HG03469 (cell line): Measurements from ENCODE around the gene SNX8.
A peak's percentile ranks its signal among the peaks of the same experiment; 100 is the strongest.
"Not testable (repeated sequence)": the region's sequence is repeated elsewhere in the genome, so short reads cannot be mapped to it uniquely, and the experiment has no call there.

Experiments used
- ATAC-seq: cut with Tn5 transposase; IDR thresholded peaks from one replicate; pipeline ENCODE4 v1.9.1; 2021; ENCODE audit warnings: mild to moderate bottlenecking, moderate library complexity, moderate number of reproducible peaks; ENCODE audit not compliant: unreplicated experiment

Gene SNX8

DNA sequence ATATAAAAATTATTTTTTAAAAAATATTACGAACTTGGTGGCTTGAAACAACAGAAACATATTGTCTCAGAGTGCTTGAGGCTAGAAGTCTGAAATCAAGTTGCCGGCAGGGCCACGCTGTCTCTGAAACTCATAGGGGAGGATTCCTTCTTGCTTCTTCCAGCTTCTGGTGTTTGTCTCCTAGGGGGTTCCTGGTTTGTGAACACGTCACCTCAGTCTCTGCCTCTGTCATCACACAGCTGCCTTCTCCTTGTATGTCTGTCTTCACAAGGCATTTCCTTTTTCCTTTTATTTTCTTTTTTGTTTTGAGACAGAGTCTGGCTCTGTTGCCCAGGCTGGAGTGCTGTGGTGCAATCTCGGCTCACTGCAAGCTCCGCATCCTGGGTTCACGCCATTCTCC is 12.7 kb upstream of the SNX8 start:
- ATAC-seq: no peak

DNA sequence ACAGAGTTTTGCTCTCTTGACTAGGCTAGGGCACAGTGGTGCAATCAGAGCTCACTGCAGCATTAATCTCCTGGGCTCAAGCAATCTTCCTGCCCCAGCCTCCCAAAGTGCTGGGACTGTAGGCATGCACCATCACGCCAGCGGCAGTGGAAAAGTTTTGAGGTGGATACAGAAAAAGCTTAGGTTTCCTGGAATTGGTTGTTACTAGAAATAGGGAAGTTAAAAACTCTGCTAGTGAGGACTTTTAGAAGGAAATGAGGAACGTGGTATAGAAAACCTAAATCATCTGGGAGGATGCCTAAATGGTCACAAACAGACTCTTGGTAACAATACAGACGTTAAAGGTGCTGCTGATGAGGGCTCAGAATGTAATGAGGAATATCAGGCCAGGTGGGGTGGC is 10.9 kb upstream of the SNX8 start:
- ATAC-seq: no peak

DNA sequence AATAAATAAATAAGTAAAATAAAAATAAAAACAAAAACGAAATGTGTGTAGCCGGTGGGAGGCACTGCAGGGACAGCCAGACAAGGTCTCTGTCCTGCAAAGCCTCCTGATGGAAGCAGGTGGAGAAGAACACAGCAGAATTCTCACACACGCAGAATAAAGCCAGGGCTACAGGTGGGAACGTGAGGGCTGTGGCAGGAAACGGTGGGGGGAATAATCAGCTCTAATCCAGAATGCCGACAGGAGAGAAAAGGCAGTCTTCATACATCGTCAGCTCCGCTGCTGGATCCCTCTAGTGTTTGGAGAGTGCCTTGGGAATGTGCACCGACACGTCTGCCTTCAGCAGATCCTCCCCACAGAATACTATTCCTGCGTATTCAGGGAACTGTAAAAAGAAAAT is 6.8 kb upstream of the SNX8 start:
- ATAC-seq: no peak

DNA sequence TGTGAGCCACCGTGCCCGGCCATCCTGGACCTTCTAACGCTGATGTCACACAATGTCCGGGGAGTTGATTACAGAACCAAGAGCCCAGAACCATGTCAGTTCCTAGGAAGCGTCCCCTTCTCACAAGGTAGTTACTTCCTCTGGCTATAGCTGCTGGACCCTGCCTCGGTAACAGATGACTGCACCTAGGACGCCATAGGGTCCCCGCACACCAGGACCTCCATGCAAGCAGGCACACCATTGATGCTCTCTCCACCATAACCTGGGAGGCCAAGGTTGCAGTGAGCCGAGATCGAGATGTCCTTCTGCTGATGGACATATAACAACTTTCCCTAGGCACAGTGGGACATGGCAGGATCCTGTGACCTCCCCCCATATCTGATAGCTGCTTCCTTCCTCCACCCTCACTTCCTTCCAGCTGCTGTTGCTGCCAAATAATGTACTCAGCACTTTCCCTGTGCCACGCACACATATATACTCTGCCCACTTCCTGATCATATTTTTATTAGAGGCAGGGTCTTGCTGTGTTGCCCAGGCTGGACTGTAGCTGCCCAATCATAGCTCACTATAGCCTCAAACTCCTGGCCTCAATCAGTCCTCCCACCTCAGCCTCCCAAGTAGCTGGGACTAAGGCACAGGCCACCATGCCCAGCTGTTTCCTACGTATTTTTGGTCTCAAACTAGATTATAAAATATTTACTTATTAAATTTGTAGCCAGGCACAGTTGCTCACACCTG is 3.5 kb upstream of the SNX8 start:
- no peak for ATAC-seq

GRCh38 chr7:2316578-2316977 is 2.3 kb upstream of the SNX8 start:
- no peak for ATAC-seq

- no peak for ATAC-seq
Observed at GRCh38 chr7:2315787-2316186, 1.5 kb upstream of the SNX8 start.

DNA sequence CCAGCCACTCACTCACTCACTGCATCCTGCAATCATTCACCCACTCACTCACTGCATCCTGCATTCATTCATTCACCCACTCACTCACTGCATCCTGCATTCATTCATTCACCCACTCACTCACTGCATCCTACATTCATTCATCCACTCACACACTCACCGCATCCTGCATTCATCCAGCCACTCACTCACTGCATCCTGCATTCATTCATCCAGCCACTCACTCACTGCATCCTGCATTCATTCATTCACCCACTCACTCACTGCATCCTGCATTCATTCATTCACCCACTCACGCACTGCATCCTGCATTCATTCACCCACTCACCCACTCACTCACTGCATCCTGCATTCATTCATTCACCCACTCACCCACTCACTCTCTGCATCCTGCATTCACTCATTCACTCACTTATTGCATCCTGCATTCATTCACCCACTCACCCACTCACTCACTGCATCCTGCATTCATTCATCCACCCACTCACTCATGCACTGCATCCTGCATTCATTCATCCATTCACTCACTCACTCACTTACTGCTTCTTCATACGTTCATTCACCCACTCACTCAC is 802 bp upstream of the SNX8 start:
- ATAC-seq: not testable (repeated sequence)

DNA sequence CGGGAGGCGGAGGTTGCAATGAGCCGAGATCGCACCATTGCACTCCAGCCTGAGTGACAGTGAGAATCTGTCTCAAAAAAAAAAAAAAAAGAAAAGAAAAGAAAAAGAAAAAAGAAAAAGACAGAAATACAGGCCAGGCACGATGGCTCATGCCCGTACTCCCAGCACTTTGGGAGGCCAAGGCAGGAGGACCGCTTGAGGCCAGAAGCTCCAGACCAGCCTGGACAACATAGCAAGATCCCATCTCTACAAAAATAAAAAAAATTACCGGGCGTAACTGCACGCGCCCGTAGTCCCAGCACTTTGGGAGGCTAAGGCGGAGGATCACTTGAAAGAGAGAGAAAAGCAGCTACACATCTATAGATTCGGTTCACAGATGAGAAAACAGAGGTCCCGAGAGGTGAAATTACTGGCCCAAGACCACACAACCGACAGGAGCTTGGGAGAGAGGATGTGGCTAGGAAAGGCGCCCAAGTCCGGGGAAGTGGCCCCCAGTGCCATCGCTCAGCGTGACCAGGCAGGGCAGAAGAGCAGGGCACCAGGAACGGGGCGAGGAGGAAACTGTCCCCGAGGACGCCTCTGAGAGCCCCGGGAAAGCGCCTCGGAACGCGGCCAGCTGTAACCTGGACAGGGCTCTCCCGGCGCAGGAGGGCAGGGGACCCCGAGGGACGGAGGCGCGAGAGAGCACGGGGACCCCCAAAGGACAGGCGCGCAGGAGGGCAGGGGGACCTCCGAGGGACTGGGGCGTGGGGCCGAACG is 612 bp downstream of the SNX8 start:
- ATAC-seq: peak; percentile 4

GRCh38 chr7:2312267-2312929 is 1.8 kb downstream of the SNX8 start:
- ATAC-seq: no peak

DNA sequence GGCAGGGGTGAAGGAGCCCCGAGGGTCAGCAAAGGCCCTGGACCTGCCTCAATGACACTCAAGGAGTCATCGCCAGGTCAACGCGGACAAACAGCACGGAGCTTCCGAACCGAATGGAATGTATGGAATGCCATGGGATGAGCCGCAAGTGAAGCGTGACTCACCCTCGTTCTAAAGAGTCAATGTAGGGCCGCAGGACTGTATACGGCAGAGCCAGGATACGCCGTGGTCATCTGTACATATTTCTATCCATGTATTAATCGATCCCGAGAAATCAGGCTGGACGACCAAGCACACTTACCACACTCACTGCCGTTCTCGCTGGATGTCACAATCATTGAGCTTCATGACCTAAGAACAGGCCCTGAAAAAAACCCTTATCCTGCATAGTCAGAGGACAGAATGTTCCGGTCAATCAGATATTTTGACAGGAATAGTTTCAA is 4.3 kb downstream of the SNX8 start:
- no peak for ATAC-seq

DNA sequence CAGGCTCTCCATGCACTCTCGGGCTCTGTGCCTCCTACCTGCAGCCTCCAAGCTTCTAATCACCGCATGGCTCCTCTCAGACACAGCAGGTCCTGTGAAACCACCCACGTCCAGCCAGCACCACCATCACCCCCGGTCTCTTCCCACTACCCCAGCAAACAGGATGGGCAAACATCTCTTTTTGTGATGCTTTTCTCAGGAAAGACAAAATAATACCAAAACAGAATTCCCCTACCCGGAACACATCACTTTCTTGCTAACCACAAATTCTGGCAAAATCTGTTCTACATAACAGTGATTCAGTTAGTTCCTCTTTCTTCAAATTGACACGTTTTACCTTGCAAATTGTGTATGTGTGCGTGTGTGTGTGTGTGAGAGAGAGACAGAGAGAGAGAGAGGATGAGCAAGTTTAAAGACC is 6.5 kb downstream of the SNX8 start:
- no peak for ATAC-seq

DNA sequence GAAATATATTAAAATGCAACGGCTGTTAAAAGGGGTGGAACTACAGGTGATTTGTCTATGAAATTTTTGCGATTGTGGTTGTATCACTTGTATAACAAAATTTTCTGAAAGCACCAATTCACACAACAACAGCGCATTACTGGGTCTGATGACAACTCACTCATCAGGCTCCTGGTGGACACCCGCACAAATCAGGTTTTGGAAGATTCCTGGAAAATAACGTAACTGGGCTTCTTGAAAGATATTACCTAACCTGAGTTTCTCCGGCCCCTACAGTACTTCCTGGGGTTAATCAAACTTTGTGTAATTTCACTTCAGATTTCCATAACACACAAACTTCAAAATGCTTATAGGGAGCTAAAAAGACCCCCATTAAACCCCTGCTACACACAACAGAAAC is 7.6 kb downstream of the SNX8 start:
- ATAC-seq: no peak

- not testable (repeated sequence) for ATAC-seq
Observed at GRCh38 chr7:2305258-2305657, 9.0 kb downstream of the SNX8 start.

- not testable (repeated sequence) for ATAC-seq
Observed at GRCh38 chr7:2303520-2303919, 10.7 kb downstream of the SNX8 start.

DNA sequence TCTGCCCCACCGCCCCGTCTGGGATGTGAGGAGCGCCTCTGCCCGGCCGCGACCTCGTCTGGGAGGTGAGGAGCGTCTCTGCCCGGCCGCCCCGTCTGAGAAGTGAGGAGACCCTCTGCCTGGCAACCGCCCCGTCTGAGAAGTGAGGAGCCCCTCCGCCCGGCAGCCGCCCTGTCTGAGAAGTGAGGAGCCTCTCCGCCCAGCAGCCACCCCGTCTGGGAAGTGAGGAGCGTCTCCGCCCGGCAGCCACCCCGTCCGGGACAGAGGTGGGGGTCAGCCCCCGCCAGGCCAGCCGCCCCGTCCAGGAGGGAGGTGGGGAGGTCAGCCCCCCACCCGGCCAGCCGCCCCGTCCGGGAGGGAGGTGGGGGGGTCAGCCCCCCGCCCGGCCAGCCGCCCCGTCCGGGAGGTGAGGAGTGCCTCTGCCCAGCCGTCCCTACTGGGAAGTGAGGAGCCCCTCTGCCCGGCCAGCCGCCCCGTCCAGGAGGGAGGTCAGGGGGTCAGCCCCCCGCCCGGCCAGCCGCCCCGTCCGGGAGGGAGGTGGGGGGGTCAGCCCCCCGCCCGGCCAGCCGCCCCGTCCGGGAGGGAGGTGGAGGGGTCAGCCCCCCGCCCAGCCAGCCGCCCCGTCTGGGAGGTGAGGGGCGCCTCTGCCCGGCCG is 11.4 kb downstream of the SNX8 start:
- not testable (repeated sequence) for ATAC-seq

- ATAC-seq: no peak
Observed at GRCh38 chr7:2301511-2301863, 12.8 kb downstream of the SNX8 start.

GRCh38 chr7:2299870-2300512 is 14.2 kb downstream of the SNX8 start:
- no peak for ATAC-seq

- ATAC-seq: peak; percentile 47
Observed at GRCh38 chr7:2299131-2299829, 15.0 kb downstream of the SNX8 start.

GRCh38 chr7:2296832-2297231 is 17.4 kb downstream of the SNX8 start:
- ATAC-seq: no peak
